Brain microvascular endothelial cell (primary cell): ENCODE data around the gene CLINT1.

Source experiments
- DNase-seq: peaks from one replicate; pipeline ENCODE4 v3.0.0-alpha.2; 2020
- H3K27ac ChIP-seq: fragments of 250-450 bp; sonication (Bioruptor Pico); 2 replicates; pipeline ENCODE4 v1.5.1; 2020; ENCODE audit warnings: mild to moderate bottlenecking, moderate library complexity
- H3K27me3 ChIP-seq: fragments of 250-450 bp; sonication (Bioruptor Pico); replicated peaks from 2 replicates; pipeline ENCODE4 v1.5.1; 2020; ENCODE audit warnings: mild to moderate bottlenecking
- H3K36me3 ChIP-seq: fragments of 250-450 bp; sonication (Bioruptor Pico); replicated peaks from 2 replicates; pipeline ENCODE4 v1.5.1; 2020; ENCODE audit warnings: mild to moderate bottlenecking
- H3K4me3 ChIP-seq: 2 replicates; pipeline ENCODE4 v1.5.1; 2011; ENCODE audit warnings: low read depth, mild to moderate bottlenecking, control low read depth, low read length, moderate library complexity
- CTCF ChIP-seq: IDR thresholded peaks from 2 replicates; pipeline ENCODE4 v1.5.1; 2011; ENCODE audit warnings: low read depth, mild to moderate bottlenecking, moderate library complexity, low read length, control low read depth, inconsistent platforms; ENCODE audit errors: missing control alignments
- in situ Hi-C: cut with HindIII; loops from 2 replicates; pipeline ENCODE4 v1.10.0; 2017; ENCODE audit warnings: low sequenced_read_pairs, low pct_ligation_motif_present

CLINT1 gene

DNA sequence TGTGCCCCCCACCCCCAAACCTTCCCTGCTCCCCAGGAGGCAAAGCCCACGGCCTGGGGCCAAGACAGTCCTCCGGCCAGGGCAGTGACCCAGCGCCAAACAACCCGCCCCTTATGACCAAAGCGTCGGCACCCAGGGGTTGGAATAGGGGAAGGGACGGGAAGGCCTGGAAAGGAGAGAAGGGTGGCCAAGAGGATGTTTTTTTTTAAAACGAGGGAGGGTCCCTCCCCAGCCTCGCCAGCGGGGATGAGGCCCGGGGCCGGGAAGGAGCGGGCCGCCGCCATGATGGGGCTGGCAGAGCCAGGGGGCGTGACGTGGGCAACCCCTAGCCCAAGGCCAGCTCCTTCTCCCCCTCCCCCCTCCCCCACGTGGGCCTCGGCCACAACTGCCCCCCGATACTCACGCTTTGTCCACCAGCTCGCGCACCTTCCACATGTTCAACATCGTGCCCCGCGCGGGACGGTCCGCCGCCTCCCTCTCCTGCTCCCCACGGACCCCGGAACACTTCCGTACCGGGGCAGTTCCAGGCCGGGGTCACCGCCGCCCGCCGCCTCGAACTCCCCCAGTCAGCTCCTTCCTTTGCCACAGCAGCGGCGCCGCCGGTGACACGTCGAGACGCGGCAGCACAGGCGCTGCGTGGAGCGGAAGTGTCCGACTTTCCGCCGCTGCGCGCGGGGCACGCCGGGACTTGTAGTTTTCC is at the start of gene CLINT1:
Gene CLINT1, minus strand, starts transcription at position 619 of the 700 bp plus-strand sequence. Its CDS starts 175 bp downstream, at position 444.
- Histone ChIP-seq H3K4me3 (peak within 1 kb of the TSS; percentile 97), H3K27ac (peak within 1 kb of the TSS; percentile 78), H3K27me3 (no peaks in the 10 kb centered on the region), H3K36me3 (no peaks in the 10 kb centered on the region)
- in situ Hi-C loops: no loop called here
- DNase-seq: peak; percentile 77
- no peak for TF ChIP-seq CTCF

GRCh38 chr5:157908459-157908858 is 49.5 kb upstream of the CLINT1 start:
- Histone ChIP-seq H3K27ac (no peak overlapping the region), H3K36me3 (no peaks in the 10 kb centered on the region), H3K27me3 (no peaks in the 10 kb centered on the region), H3K4me3 (no peak overlapping the region)
- in situ Hi-C loops: no loop called here
- no peak for DNase-seq
- TF ChIP-seq CTCF: no peak

DNA sequence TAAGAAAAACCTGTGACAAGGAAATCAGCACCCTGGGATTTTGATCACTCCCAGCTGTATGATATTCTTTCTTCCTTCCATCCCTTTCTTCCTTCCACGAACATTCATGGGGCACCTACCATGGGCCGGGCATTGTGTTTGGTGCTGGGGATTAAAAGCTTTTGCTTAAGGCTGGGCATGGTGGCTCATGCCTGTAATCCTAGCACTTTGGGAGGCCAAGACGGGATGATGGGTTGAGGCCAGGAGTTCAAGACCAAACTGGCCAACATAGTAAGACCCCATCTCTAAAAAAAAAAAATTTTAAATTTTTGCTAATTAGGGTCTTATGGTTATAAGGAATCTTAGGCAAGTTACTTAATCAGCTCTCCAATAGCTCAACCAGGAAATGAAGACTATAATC is 48.5 kb upstream of the CLINT1 start:
- Histone ChIP-seq H3K27me3 (no peaks in the 10 kb centered on the region), H3K36me3 (no peaks in the 10 kb centered on the region), H3K27ac (no peak overlapping the region), H3K4me3 (no peak overlapping the region)
- in situ Hi-C loops: no loop called here
- TF ChIP-seq CTCF: no peak
- DNase-seq: no peak

DNA sequence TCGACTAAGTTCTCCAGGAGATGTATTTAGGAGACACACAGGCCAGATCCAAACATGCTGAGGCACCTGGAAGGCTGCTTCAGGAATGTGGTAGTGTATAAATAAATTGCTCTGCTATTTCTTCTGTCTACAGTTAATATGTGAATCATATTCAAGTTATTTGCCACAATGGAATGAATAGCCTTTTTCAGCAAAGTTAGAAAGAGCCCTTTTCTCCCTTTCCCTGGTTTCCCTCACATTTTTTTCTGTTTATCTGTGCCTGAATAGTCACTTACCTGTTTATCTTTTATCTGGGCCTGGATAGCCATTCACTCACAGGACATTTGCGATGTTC is 44.1 kb upstream of the CLINT1 start:
- H3K27ac ChIP-seq: no peak overlapping the region
- H3K27me3 ChIP-seq: no peaks in the 10 kb centered on the region
- no peak overlapping the region for H3K4me3 ChIP-seq
- no peak for DNase-seq
- in situ Hi-C loops: no loop called here
- H3K36me3 ChIP-seq: no peaks in the 10 kb centered on the region
- TF ChIP-seq CTCF: no peak

- no peaks in the 10 kb centered on the region for H3K27me3 ChIP-seq
- H3K27ac ChIP-seq: no peak overlapping the region
- TF ChIP-seq CTCF: no peak
- in situ Hi-C loops: no loop called here
- no peak overlapping the region for H3K4me3 ChIP-seq
- DNase-seq: no peak
- H3K36me3 ChIP-seq: no peaks in the 10 kb centered on the region
Measured at GRCh38 chr5:157902449-157903116, 43.6 kb upstream of the CLINT1 start.
